HepG2 (cell line): Measurements from ENCODE around the gene INKA1. TPM values are rescaled to one million over a fixed set of nuclear protein-coding genes. Genes with fewer than 3 reads are reported as not detected.
A peak's percentile ranks its signal among the peaks of the same experiment; 100 is the strongest.

Experiments
- ATAC-seq: fragments of 200-7000 bp; cut with Tn5 transposase; 3 replicates; pipeline ENCODE4 v1.9.1; 2020; ENCODE audit warnings: mild to moderate bottlenecking, moderate library complexity
- BruUV-seq: library from RNA; stranded (reverse); fragments of 400-500 nt; replicated peaks from 2 replicates; lab custom pipeline; 2021; lab: Mats Ljungman, UMichigan
- CTCF ChIA-PET: fragments of 300-600 bp; formaldehyde crosslinking; extraction: SDS; loops from one replicate; lab custom pipeline; 2021; ENCODE audit warnings: low total read pairs, inconsistent platforms, low intra/inter-chr PET ratio; lab: Yijun Ruan, JAX
- POLR2A ChIA-PET: fragments of 350-600 bp; sonication (Branson Sonifier 250); formaldehyde crosslinking; loops from one replicate; lab custom pipeline; 2020; ENCODE audit warnings: antibody characterized with exemption, inconsistent platforms; lab: Yijun Ruan, JAX
- DNase-seq: peaks from one replicate; pipeline ENCODE4 v3.0.0-alpha.2; 2015; ENCODE audit warnings: low spot score
- FAIRE-seq: peaks from 3 replicates; lab custom pipeline; 2011; peaks lifted over from hg19 to GRCh38; lab: Jason Lieb, UNC
- H2AFZ ChIP-seq: one replicate; pipeline ENCODE4 v1.6.1; 2011; ENCODE audit warnings: low read length, inconsistent platforms
- H3K27ac ChIP-seq: fragments of 300-600 bp; 3 replicates; pipeline ENCODE4 v1.8.0; 2011; ENCODE audit warnings: mixed run types, mild to moderate bottlenecking, mixed read lengths, low read length, inconsistent platforms; ENCODE audit not compliant: insufficient read depth; ENCODE audit errors: extremely low read length
- H3K27me3 ChIP-seq, 2 experiments: fragments of 200-600 bp in 1 of 2; 2 replicates in 1 of 2; 3 replicates in 1 of 2; pipeline versions ENCODE4 v1.6.0 to v1.8.0; 2011; ENCODE audit warnings: low read length in 2 of 2, mild to moderate bottlenecking in 2 of 2, moderate library complexity in 2 of 2, inconsistent platforms in 1 of 2; ENCODE audit not compliant: insufficient read depth in 2 of 2, control insufficient read depth in 1 of 2
- H3K36me3 ChIP-seq, 2 experiments: fragments of 200-600 bp in 1 of 2; replicated peaks in 1 of 2; 2 replicates in 1 of 2; 3 replicates in 1 of 2; pipeline versions ENCODE4 v1.5.1 to v1.8.0; 2011; ENCODE audit warnings: low read length in 2 of 2, inconsistent platforms in 1 of 2; ENCODE audit not compliant: insufficient read depth in 2 of 2, control insufficient read depth in 1 of 2
- H3K4me1 ChIP-seq: 2 replicates; pipeline ENCODE4 v1.5.1; 2012; ENCODE audit warnings: low read length, inconsistent platforms; ENCODE audit not compliant: insufficient read depth
- H3K4me2 ChIP-seq: 2 replicates; pipeline ENCODE4 v1.6.0; 2011; ENCODE audit warnings: low read depth, low read length, inconsistent platforms
- H3K4me3 ChIP-seq, 3 experiments: fragments of 200-600 bp in 1 of 3; sonication (generic), shearing (Covaris generic) in 1 of 3; replicated peaks in 1 of 3; 2 replicates each; pipeline ENCODE4 v1.5.1; 2011 to 2016; ENCODE audit warnings: low read length in 3 of 3, inconsistent platforms in 2 of 3, low read depth in 2 of 3, mild to moderate bottlenecking in 2 of 3, control low read depth in 1 of 3, mixed read lengths in 1 of 3; ENCODE audit not compliant: insufficient read depth in 1 of 3
- H3K79me2 ChIP-seq: one replicate; pipeline ENCODE4 v1.6.1; 2011; ENCODE audit warnings: low read length, inconsistent platforms; ENCODE audit not compliant: insufficient read depth
- H3K9ac ChIP-seq: 2 replicates; pipeline ENCODE4 v1.6.0; 2011; ENCODE audit warnings: mild to moderate bottlenecking, low read depth, low read length, inconsistent platforms; ENCODE audit not compliant: insufficient read depth
- H3K9me3 ChIP-seq: 2 replicates; pipeline ENCODE4 v1.5.1; 2012; ENCODE audit warnings: mild to moderate bottlenecking, low read length
- H4K20me1 ChIP-seq: 2 replicates; pipeline ENCODE4 v1.6.0; 2011; ENCODE audit warnings: inconsistent platforms, mild to moderate bottlenecking, low read length, moderate library complexity; ENCODE audit not compliant: insufficient read depth
- EP300 ChIP-seq, 3 experiments: sonication (generic) in 1 of 3; formaldehyde crosslinking in 1 of 3; IDR thresholded peaks; 2 replicates each; pipeline versions ENCODE4 v1.5.1 to v1.6.1; 2011 to 2020; ENCODE audit warnings: low read depth in 2 of 3, low read length in 2 of 3, borderline replicate concordance in 1 of 3, improper control_type of control experiment in 1 of 3, mild to moderate bottlenecking in 1 of 3, missing genetic modification reagents in 1 of 3, moderate library complexity in 1 of 3
- KAT8 ChIP-seq: IDR thresholded peaks from 2 replicates; pipeline ENCODE4 v1.6.1; 2016; ENCODE audit warnings: missing genetic modification reagents, missing compliant biosample characterization
- ONECUT2 ChIP-seq: sonication (generic); formaldehyde crosslinking; IDR thresholded peaks from 2 replicates; pipeline ENCODE4 v1.4.0; 2020; ENCODE audit warnings: missing genetic modification reagents
- RAD51 ChIP-seq: fragments of 450-650 bp; IDR thresholded peaks from 2 replicates; pipeline ENCODE4 v1.6.1; 2016; ENCODE audit warnings: borderline replicate concordance
- TERF1 ChIP-seq: sonication (generic); formaldehyde crosslinking; IDR thresholded peaks from 2 replicates; pipeline ENCODE4 v1.8.0; 2022; ENCODE audit warnings: mild to moderate bottlenecking, missing genetic modification reagents, moderate library complexity
- ZEB1 ChIP-seq: IDR thresholded peaks from 2 replicates; pipeline ENCODE4 v1.6.1; 2012; ENCODE audit warnings: mild to moderate bottlenecking, low read depth, inconsistent platforms; ENCODE audit not compliant: insufficient replicate concordance
- ZNF121 ChIP-seq: sonication (generic); formaldehyde crosslinking; IDR thresholded peaks from 2 replicates; pipeline ENCODE4 v1.5.0; 2020; ENCODE audit warnings: mild to moderate bottlenecking, missing genetic modification reagents
- ZNF33B ChIP-seq: sonication (generic); formaldehyde crosslinking; IDR thresholded peaks from 2 replicates; pipeline ENCODE4 v1.5.1; 2020; ENCODE audit warnings: mild to moderate bottlenecking, missing genetic modification reagents
- ZNF766 ChIP-seq: sonication (generic); formaldehyde crosslinking; IDR thresholded peaks from 2 replicates; pipeline ENCODE4 v1.5.0; 2020; ENCODE audit warnings: missing genetic modification reagents, borderline replicate concordance
- ZNF770 ChIP-seq: sonication (generic); formaldehyde crosslinking; IDR thresholded peaks from 2 replicates; pipeline ENCODE4 v1.5.0; 2020; ENCODE audit warnings: mild to moderate bottlenecking, missing genetic modification reagents
- WGBS: methylation state at CpG from one replicate; pipeline ENCODE4 v1.1.6; 2017; ENCODE audit warnings: low lambda C conversion rate; 5-methylcytosine and 5-hydroxymethylcytosine counted together
- in situ Hi-C: cut with HindIII; loops from 2 replicates; pipeline ENCODE4 v1.10.0; 2017; ENCODE audit warnings: low pct_unique_long_range_greater_than_20kb; ENCODE audit not compliant: extremely low pct_ligation_motif_present
- intact Hi-C: fragments of 100-400 bp; cut with micrococcal nuclease; formaldehyde crosslinking; loops from one replicate; pipeline ENCODE4 v1.10.0; 2022; ENCODE audit not compliant: unreplicated experiment
- polyA plus RNA-seq, 8 experiments: library from polyadenylated mRNA; depleted of rRNA in 3 of 8; stranded (reverse) in 7 of 8; unstranded in 1 of 8; fragments of >200 nt; fragmentation: Illumina TruSeq in 4 of 8; extraction: Trizol in 4 of 8; gene quantifications; 2 replicates each; pipeline versions ENCODE4 v1.2.1 to v1.2.3, GENCODE V29; 2011 to 2016; ENCODE audit warnings: low read depth in 4 of 8, missing spikeins in 1 of 8, mixed read lengths in 1 of 8; ENCODE audit not compliant: insufficient read depth in 1 of 8
- total RNA-seq, 5 experiments: library from RNA; depleted of rRNA; stranded (reverse); fragments of >200 nt; fragmentation: Illumina TruSeq; extraction: Trizol; gene quantifications; 2 replicates each; pipeline ENCODE4 v1.2.3, GENCODE V29; 2016; ENCODE audit warnings: low read depth in 1 of 5
- TF ChIP-seq, protein P1 (sequence below): sonication (generic); formaldehyde crosslinking; IDR thresholded peaks from 2 replicates; pipeline ENCODE4 v1.4.0; 2020; ENCODE audit warnings: missing genetic modification reagents

Gene INKA1
- total and polyA plus RNA-seq, 2 of the 13 experiments (the other 11 are each of a cell fraction or from before 2014, with no cell fraction given) = 0.22 to 0.41 TPM

DNA sequence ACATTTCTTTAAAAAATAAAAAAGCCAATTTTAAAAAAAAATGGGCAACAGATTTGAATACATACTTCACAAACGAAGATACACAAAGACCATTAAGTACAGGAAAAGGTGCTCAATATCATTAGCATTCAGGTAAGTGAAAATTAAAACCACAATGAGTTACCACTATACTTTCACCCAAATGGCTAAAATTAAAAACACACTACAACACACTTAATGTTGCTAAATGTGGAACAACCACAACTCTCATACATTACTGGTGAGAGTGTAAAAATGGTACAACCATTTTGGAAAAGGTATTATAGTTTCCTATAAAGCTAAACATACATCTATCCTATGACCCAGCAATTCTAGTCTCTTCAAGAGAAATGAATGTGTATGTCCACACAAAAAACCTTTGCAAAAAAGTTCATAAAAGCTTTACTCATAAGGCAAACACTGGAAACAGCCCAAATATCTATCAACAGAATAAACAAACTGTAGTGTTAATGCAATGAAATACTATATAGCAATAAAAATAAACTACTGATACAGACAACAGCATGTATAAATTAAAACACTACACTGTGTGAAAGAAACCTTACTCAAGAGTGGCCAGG, 31.6 kb upstream of the INKA1 start (continued):
- TF ChIP-seq ZNF766 (CRISPR knock-in tag) = no peak
- no peak for TF ChIP-seq TERF1 (CRISPR knock-in tag)
- TF ChIP-seq ZNF33B (CRISPR knock-in tag) = no peak
- no peak for TF ChIP-seq KAT8 (CRISPR knock-in tag)
- TF ChIP-seq, protein P1, sequence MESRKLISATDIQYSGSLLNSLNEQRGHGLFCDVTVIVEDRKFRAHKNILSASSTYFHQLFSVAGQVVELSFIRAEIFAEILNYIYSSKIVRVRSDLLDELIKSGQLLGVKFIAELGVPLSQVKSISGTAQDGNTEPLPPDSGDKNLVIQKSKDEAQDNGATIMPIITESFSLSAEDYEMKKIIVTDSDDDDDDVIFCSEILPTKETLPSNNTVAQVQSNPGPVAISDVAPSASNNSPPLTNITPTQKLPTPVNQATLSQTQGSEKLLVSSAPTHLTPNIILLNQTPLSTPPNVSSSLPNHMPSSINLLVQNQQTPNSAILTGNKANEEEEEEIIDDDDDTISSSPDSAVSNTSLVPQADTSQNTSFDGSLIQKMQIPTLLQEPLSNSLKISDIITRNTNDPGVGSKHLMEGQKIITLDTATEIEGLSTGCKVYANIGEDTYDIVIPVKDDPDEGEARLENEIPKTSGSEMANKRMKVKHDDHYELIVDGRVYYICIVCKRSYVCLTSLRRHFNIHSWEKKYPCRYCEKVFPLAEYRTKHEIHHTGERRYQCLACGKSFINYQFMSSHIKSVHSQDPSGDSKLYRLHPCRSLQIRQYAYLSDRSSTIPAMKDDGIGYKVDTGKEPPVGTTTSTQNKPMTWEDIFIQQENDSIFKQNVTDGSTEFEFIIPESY (CRISPR knock-in tag) = no peak
- TF ChIP-seq RAD51 = no peak
- no peak for TF ChIP-seq EP300 (IDR thresholded peaks at IDR 0.05; ENCODE audit: low read depth in 2 of 2, low read length in 2 of 2)
- TF ChIP-seq EP300 (CRISPR knock-in tag; IDR thresholded peaks at IDR 0.05; ENCODE audit: borderline replicate concordance) = no peak
- TF ChIP-seq ONECUT2 = no peak

DNA sequence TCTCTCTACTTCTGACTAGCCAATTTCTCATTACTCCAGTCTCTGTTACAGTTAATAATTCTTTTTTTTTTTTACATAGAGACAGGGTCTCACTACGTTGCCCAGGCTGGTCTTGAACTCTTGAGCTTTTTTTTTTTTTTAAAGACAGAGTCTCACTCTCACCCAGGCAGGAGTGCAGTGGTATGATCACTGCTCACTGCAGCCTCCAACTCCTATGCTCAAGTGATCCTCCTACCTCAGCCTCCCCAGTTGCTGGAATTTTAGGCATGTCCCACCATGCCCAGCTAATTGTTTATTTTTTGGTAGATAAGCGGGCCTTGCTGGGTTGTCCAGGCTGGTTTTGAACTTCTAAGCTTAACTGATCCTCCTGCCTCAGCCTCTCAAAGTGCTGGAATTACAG, 30.4 kb upstream of the INKA1 start:
- intact Hi-C loops = no loop called here
- FAIRE-seq (no peak), DNase-seq (no peak), ATAC-seq (no peak)
- Histone ChIP-seq H3K4me2 (no peak overlapping the region), H3K27ac (no peak overlapping the region), H3K9ac (no peak overlapping the region), H2AFZ (no peak overlapping the region), H3K9me3 (no peaks in the 10 kb centered on the region), H3K4me1 (peaks cover 6% of the 10 kb centered on the region; the same call in 1 of the 2 replicates), H4K20me1 (peaks cover 4% of the 10 kb centered on the region; the same call in 1 of the 2 replicates), H3K36me3 (peaks cover 4 to 38% of the 10 kb centered on the region in 2 experiments), H3K4me3 (no peak overlapping the region), H3K27me3 (no peaks in the 10 kb centered on the region), H3K79me2 (peaks cover 79% of the 10 kb centered on the region)
- CTCF ChIA-PET = no interaction called here
- WGBS = 100% methylated on average over 2 of the region's 2 CpGs
- in situ Hi-C loops = no loop called here
- POLR2A ChIA-PET = no interaction called here
- TF ChIP-seq ZEB1 (no peak), ZNF121 (CRISPR knock-in tag) (peak; percentile 33; the same call in 1 of the 2 replicates), ZNF770 (CRISPR knock-in tag) (peak; percentile 82)
- BruUV-seq = no TSS peak
